ENCODE results near the gene VIL1.

- no peak for TF ChIP-seq POLR2AphosphoS5 (IDR thresholded peaks at IDR 0.05; ENCODE audit: borderline replicate concordance, low read depth, low read length)
- no peak for TF ChIP-seq FOXP2 (optimal IDR thresholded peaks at IDR 0.05; ENCODE audit: control extremely low read depth, extremely low read length, insufficient read depth)
- TF ChIP-seq EZH2 (IDR thresholded peaks at IDR 0.05): no peak
Observed at GRCh38 chr2:218425531-218425930, 6.6 kb downstream of the VIL1 start.

Data from SK-N-MC (cell line).